WERI-Rb-1 (cell line): ENCODE results near the gene ENGASE.

ENCODE experiments used
- DNase-seq: peaks from one replicate; pipeline ENCODE4 v3.0.0-alpha.2; 2020
- H3K27ac ChIP-seq: fragments of 250-450 bp; sonication (Bioruptor Pico); 2 replicates; pipeline ENCODE4 v1.5.1; 2020; ENCODE audit warnings: mild to moderate bottlenecking, moderate library complexity
- H3K27me3 ChIP-seq: fragments of 250-450 bp; sonication (Bioruptor Pico); 2 replicates; pipeline ENCODE4 v1.5.1; 2021; ENCODE audit warnings: mild to moderate bottlenecking, low read depth, moderate library complexity; ENCODE audit not compliant: insufficient read depth, severe bottlenecking
- H3K36me3 ChIP-seq: fragments of 250-450 bp; sonication (Bioruptor Pico); 2 replicates; pipeline ENCODE4 v1.5.1; 2020; ENCODE audit warnings: mild to moderate bottlenecking, moderate library complexity
- H3K4me3 ChIP-seq: 2 replicates; pipeline ENCODE4 v1.5.1; 2011; ENCODE audit warnings: low read depth, mild to moderate bottlenecking, control low read depth, low read length
- H3K9me3 ChIP-seq: fragments of 250-450 bp; sonication (Bioruptor Pico); 2 replicates; pipeline ENCODE4 v1.5.1; 2021; ENCODE audit warnings: mild to moderate bottlenecking, moderate library complexity; ENCODE audit not compliant: severe bottlenecking
- TF ChIP-seq, protein P1 (sequence below): IDR thresholded peaks from 2 replicates; pipeline ENCODE4 v1.5.1; 2011; ENCODE audit warnings: low read depth, mild to moderate bottlenecking, control low read depth, inconsistent platforms, low read length

Gene ENGASE

DNA sequence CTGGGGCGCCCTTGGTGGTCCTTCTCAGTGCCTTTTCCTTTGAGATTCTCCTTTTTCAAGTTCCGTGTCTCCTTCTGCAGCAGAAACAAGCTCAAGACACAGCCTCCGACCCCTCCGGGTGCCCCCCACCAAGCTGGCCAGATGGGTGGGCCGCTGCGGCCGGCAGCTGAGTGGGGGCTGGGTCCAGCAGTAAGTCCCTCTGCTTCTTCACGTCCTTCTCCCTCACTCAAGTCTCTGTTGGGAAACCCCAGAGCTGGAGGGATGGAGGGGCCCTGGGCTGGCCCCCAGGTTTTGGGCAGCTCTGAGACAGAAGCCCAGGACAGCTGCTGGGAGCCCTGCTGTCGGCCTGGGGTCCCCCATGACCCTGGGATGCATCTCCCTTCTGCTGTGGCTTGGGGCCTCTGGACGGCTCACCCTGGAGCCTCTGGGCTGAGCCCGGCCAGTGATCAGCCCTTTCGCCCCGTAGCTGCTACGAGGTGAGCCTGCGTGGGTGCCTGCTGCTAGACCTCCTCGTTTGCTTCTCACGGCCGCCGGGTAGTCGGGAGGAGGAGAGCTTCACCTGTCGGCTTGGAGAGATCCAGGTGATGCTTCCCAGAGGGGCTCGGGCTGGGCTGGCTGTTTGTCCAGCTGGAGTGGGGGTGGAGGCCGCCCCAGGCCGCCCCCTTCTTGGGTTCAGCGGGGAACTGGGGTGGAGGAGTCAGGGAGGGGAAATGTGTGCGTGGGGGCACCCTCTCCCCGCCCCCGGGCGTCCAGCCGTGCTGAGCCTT is 10.7 kb downstream of the ENGASE start:
- Histone ChIP-seq H3K9me3 (no peaks in the 10 kb centered on the region), H3K27ac (no peak overlapping the region), H3K36me3 (peaks cover 68% of the 10 kb centered on the region), H3K27me3 (no peaks in the 10 kb centered on the region), H3K4me3 (no peak overlapping the region)
- TF ChIP-seq, protein P1, sequence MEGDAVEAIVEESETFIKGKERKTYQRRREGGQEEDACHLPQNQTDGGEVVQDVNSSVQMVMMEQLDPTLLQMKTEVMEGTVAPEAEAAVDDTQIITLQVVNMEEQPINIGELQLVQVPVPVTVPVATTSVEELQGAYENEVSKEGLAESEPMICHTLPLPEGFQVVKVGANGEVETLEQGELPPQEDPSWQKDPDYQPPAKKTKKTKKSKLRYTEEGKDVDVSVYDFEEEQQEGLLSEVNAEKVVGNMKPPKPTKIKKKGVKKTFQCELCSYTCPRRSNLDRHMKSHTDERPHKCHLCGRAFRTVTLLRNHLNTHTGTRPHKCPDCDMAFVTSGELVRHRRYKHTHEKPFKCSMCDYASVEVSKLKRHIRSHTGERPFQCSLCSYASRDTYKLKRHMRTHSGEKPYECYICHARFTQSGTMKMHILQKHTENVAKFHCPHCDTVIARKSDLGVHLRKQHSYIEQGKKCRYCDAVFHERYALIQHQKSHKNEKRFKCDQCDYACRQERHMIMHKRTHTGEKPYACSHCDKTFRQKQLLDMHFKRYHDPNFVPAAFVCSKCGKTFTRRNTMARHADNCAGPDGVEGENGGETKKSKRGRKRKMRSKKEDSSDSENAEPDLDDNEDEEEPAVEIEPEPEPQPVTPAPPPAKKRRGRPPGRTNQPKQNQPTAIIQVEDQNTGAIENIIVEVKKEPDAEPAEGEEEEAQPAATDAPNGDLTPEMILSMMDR: no peak
- no peak for DNase-seq

- no peak for DNase-seq
- no peaks in the 10 kb centered on the region for H3K27me3 ChIP-seq
- peaks cover 65% of the 10 kb centered on the region for H3K36me3 ChIP-seq
- H3K4me3 ChIP-seq: no peak overlapping the region
- TF ChIP-seq, protein P1: no peak
- no peak overlapping the region for H3K27ac ChIP-seq
- no peaks in the 10 kb centered on the region for H3K9me3 ChIP-seq
Measured at GRCh38 chr17:79085921-79086551, 11.4 kb downstream of the ENGASE start.

DNA sequence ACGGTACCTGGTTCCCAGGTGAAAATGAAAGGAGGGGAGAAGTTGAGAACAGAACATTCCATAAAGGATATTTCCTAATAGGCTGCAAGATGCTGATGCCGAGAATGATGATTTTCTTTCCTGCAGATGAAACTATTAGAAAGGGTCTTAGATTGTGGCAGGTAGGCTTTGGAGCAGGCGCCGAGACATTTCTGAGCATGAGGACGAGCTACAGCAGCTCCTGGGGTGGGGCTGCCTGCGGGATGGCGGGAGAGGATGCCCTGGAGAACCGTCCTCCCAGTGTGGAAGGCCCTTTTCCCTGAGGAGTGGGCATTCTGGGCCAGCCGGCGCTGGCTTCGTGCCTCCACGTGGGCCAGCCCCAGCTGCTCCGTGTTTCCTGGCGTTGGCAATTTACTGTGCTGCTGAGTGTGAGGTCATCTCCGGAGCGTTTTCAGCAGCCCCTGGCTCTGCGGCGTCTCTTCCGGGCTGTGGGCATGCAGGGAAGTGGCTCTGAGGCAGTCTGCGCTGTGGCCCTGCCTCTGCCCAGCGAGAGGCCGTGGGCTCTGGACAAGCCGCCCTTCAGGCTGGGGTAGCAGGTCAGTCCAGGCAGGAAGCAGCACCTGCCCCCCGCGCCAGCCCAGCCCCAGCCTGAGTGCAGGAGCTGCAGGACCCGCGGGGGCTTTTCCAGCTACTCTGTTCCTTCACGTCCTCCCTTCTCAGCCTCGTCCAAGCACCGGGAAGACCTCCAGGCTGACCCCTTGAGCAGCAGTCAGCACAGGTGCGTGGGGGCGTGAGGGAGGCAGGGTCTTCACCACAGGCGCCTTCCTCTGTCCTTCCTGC is 12.2 kb downstream of the ENGASE start:
- H3K4me3 ChIP-seq: no peak overlapping the region
- no peak overlapping the region for H3K27ac ChIP-seq
- no peaks in the 10 kb centered on the region for H3K27me3 ChIP-seq
- DNase-seq: no peak
- H3K9me3 ChIP-seq: no peaks in the 10 kb centered on the region
- TF ChIP-seq, protein P1: no peak
- H3K36me3 ChIP-seq: peaks cover 66% of the 10 kb centered on the region

DNA sequence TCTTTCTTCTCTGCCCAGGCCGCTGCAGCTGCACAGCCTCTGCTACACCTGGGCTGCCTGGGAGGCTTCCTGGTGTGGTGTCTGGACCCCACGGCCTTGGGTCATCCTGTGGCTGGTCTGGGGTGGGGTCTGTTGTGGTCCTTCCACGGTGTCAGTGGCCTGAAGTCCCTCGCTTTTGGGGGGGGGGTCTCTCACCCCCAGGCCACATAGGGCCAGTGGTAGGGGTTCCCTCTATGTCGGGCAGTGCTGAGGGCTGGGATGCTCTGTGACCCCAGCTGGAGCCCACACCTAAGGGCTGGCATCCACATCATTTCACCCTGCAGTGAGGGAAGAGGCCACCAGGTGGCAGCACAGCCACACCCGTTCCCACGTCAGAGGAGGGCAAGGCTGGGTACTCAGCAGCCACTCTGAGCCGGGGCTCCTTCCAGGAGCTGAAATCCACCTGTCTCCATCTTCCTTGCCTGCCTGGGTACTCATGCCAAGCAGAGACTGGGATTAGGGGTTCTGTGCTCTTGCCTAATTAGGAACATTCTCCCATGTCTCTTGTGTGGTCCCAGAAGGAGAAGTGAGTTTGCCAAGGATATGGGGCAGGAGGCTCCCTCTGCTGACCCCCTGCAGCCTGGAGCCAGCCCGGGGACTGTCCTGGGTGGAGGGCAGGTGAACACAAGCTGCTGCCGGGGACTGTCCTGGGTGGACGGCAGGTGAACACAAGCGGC is 13.0 kb downstream of the ENGASE start:
- Histone ChIP-seq H3K4me3 (no peak overlapping the region), H3K27me3 (no peaks in the 10 kb centered on the region), H3K9me3 (no peaks in the 10 kb centered on the region), H3K36me3 (peaks cover 64% of the 10 kb centered on the region), H3K27ac (no peak overlapping the region)
- TF ChIP-seq, protein P1: peak; percentile 99
- DNase-seq: peak; percentile 90

- Histone ChIP-seq H3K27ac (no peak overlapping the region), H3K27me3 (no peaks in the 10 kb centered on the region), H3K9me3 (no peaks in the 10 kb centered on the region), H3K36me3 (peaks cover 56% of the 10 kb centered on the region), H3K4me3 (no peak overlapping the region)
- DNase-seq: no peak
- TF ChIP-seq, protein P1: no peak
Measured at GRCh38 chr17:79088247-79088996, 13.8 kb downstream of the ENGASE start.
